ENCODE data around the gene GPR137C. TPM values are rescaled to one million over a fixed set of nuclear protein-coding genes. Genes with fewer than 3 reads are reported as not detected.

The GPR137C gene
- total and polyA plus RNA-seq, 2 of the 13 experiments (the other 11 are each of a cell fraction or from before 2014, with no cell fraction given): 0.34 to 0.51 TPM

DNA sequence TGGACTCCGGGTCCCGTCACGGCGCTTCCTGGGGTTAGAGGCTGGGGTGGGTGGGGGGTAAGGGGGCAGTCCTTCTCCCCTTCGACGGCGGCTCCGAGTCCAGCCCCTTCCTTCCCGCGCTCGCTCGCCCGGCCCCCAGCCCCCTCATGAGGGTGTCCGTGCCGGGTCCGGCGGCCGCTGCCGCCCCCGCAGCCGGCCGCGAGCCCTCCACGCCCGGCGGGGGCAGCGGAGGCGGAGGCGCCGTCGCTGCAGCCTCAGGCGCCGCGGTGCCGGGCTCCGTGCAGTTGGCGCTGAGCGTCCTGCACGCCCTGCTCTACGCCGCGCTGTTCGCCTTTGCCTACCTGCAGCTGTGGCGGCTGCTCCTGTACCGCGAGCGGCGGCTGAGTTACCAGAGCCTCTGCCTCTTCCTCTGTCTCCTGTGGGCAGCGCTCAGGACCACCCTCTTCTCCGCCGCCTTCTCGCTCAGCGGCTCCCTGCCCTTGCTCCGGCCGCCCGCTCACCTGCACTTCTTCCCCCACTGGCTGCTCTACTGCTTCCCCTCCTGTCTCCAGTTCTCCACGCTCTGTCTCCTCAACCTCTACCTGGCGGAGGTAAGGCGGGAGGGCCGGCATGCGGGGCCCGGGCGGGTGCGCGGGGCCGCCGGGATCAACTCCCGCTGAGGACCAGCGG lies 500 bp downstream of the GPR137C start:
- ATAC-seq (peak; percentile 34), FAIRE-seq (no peak), DNase-seq (ENCODE audit: low spot score) (no peak)
- H3K4me2 ChIP-seq (ENCODE audit: low read depth, low read length): peak overlapping the region; percentile 99
- H3K27me3 ChIP-seq (ENCODE audit: control insufficient read depth in 1 of 2, insufficient read depth in 2 of 2, low read length in 2 of 2): no peaks in the 10 kb centered on the region; a peak in 1 of 5 replicates
- BruUV-seq (replicated peaks): no TSS peak
- H4K20me1 ChIP-seq (ENCODE audit: insufficient read depth, low read length): no peaks in the 10 kb centered on the region
- WGBS (ENCODE audit: low lambda C conversion rate): 0% methylated on average over 24 of the region's 69 CpGs
- CTCF ChIA-PET (ENCODE audit: low intra/inter-chr PET ratio, low total read pairs): no interaction called here
- peak overlapping the region; percentile 76 to 92 (median 88) for H3K4me3 ChIP-seq (replicated peaks in 1 of 3; ENCODE audit: insufficient read depth in 1 of 3, low read depth in 2 of 3, low read length in 3 of 3)
- no peak overlapping the region for H2AFZ ChIP-seq (ENCODE audit: low read length)
- POLR2A ChIA-PET: interaction anchor here (1.0 to 1.5 kb wide), 7 partner anchors 10 to 238 kb away, joined by 3 to 6 read pairs (median 4); partner anchors contain the start of genes ERO1A, GNPNAT1 and STYX
- intact Hi-C loops (cut with micrococcal nuclease; ENCODE audit: unreplicated experiment): loop anchor here (5.0 kb wide), 3 partner anchors 96 to 246 kb away; partner anchors contain the start of gene PSMC6
- no peaks in the 10 kb centered on the region for H3K9me3 ChIP-seq (ENCODE audit: low read length)
- in situ Hi-C loops (cut with HindIII; ENCODE audit: extremely low pct_ligation_motif_present, low pct_unique_long_range_greater_than_20kb): no loop called here
- H3K9ac ChIP-seq (ENCODE audit: insufficient read depth, low read depth, low read length): peak overlapping the region; percentile 66
- H3K36me3 ChIP-seq (replicated peaks in 1 of 2; ENCODE audit: control insufficient read depth in 1 of 2, insufficient read depth in 2 of 2, low read length in 2 of 2): no peaks in the 10 kb centered on the region; a peak in 1 of 5 replicates
- H3K4me1 ChIP-seq (ENCODE audit: insufficient read depth, low read length): peaks cover 38% of the 10 kb centered on the region
- H3K27ac ChIP-seq (ENCODE audit: extremely low read length, insufficient read depth, low read length): peak overlapping the region; percentile 51
- peaks cover 8% of the 10 kb centered on the region for H3K79me2 ChIP-seq (ENCODE audit: insufficient read depth, low read length)
- TF ChIP-seq ZNF891 (CRISPR knock-in tag; IDR thresholded peaks at IDR 0.05): peak; percentile 70
- TF ChIP-seq, protein P1, sequence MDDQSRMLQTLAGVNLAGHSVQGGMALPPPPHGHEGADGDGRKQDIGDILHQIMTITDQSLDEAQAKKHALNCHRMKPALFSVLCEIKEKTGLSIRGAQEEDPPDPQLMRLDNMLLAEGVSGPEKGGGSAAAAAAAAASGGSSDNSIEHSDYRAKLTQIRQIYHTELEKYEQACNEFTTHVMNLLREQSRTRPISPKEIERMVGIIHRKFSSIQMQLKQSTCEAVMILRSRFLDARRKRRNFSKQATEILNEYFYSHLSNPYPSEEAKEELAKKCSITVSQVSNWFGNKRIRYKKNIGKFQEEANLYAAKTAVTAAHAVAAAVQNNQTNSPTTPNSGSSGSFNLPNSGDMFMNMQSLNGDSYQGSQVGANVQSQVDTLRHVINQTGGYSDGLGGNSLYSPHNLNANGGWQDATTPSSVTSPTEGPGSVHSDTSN (CRISPR knock-in tag; IDR thresholded peaks at IDR 0.05; ENCODE audit: borderline replicate concordance): 0 out of 2 replicates have a peak, but pooled peaks have one; percentile 4
- TF ChIP-seq ZNF563 (CRISPR knock-in tag; IDR thresholded peaks at IDR 0.05): peak; percentile 45; the same call in 1 of the 2 replicates
- TF ChIP-seq ZNF235 (CRISPR knock-in tag; IDR thresholded peaks at IDR 0.05; ENCODE audit: borderline replicate concordance): no peak
- TF ChIP-seq ZNF24 (IDR thresholded peaks at IDR 0.05): no peak
- TF ChIP-seq, protein P2, sequence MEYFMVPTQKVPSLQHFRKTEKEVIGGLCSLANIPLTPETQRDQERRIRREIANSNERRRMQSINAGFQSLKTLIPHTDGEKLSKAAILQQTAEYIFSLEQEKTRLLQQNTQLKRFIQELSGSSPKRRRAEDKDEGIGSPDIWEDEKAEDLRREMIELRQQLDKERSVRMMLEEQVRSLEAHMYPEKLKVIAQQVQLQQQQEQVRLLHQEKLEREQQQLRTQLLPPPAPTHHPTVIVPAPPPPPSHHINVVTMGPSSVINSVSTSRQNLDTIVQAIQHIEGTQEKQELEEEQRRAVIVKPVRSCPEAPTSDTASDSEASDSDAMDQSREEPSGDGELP (IDR thresholded peaks at IDR 0.05; ENCODE audit: borderline replicate concordance, low read depth): 0 out of 2 replicates have a peak, but pooled peaks have one; percentile 7
- TF ChIP-seq, protein P3, sequence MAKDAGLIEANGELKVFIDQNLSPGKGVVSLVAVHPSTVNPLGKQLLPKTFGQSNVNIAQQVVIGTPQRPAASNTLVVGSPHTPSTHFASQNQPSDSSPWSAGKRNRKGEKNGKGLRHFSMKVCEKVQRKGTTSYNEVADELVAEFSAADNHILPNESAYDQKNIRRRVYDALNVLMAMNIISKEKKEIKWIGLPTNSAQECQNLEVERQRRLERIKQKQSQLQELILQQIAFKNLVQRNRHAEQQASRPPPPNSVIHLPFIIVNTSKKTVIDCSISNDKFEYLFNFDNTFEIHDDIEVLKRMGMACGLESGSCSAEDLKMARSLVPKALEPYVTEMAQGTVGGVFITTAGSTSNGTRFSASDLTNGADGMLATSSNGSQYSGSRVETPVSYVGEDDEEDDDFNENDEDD (CRISPR knock-in tag; IDR thresholded peaks at IDR 0.05; ENCODE audit: borderline replicate concordance): 0 out of 2 replicates have a peak, but pooled peaks have one; percentile 21
- TF ChIP-seq ZNF777 (CRISPR knock-in tag; IDR thresholded peaks at IDR 0.05): peak; percentile 94
- no peak for TF ChIP-seq ZNF883 (CRISPR knock-in tag; IDR thresholded peaks at IDR 0.05; ENCODE audit: not compliant biosample characterization)
- TF ChIP-seq, protein P4, sequence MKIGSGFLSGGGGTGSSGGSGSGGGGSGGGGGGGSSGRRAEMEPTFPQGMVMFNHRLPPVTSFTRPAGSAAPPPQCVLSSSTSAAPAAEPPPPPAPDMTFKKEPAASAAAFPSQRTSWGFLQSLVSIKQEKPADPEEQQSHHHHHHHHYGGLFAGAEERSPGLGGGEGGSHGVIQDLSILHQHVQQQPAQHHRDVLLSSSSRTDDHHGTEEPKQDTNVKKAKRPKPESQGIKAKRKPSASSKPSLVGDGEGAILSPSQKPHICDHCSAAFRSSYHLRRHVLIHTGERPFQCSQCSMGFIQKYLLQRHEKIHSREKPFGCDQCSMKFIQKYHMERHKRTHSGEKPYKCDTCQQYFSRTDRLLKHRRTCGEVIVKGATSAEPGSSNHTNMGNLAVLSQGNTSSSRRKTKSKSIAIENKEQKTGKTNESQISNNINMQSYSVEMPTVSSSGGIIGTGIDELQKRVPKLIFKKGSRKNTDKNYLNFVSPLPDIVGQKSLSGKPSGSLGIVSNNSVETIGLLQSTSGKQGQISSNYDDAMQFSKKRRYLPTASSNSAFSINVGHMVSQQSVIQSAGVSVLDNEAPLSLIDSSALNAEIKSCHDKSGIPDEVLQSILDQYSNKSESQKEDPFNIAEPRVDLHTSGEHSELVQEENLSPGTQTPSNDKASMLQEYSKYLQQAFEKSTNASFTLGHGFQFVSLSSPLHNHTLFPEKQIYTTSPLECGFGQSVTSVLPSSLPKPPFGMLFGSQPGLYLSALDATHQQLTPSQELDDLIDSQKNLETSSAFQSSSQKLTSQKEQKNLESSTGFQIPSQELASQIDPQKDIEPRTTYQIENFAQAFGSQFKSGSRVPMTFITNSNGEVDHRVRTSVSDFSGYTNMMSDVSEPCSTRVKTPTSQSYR (CRISPR knock-in tag; IDR thresholded peaks at IDR 0.05; ENCODE audit: borderline replicate concordance): no peak
- TF ChIP-seq, protein P5, sequence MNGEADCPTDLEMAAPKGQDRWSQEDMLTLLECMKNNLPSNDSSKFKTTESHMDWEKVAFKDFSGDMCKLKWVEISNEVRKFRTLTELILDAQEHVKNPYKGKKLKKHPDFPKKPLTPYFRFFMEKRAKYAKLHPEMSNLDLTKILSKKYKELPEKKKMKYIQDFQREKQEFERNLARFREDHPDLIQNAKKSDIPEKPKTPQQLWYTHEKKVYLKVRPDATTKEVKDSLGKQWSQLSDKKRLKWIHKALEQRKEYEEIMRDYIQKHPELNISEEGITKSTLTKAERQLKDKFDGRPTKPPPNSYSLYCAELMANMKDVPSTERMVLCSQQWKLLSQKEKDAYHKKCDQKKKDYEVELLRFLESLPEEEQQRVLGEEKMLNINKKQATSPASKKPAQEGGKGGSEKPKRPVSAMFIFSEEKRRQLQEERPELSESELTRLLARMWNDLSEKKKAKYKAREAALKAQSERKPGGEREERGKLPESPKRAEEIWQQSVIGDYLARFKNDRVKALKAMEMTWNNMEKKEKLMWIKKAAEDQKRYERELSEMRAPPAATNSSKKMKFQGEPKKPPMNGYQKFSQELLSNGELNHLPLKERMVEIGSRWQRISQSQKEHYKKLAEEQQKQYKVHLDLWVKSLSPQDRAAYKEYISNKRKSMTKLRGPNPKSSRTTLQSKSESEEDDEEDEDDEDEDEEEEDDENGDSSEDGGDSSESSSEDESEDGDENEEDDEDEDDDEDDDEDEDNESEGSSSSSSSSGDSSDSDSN (CRISPR knock-in tag; IDR thresholded peaks at IDR 0.05): peak; percentile 47; the same call in 1 of the 2 replicates
- TF ChIP-seq YEATS4 (CRISPR knock-in tag; IDR thresholded peaks at IDR 0.05; ENCODE audit: borderline replicate concordance): 0 out of 2 replicates have a peak, but pooled peaks have one; percentile 25
- TF ChIP-seq MED13 (CRISPR knock-in tag; IDR thresholded peaks at IDR 0.05): 0 out of 2 replicates have a peak, but pooled peaks have one; percentile 31
- TF ChIP-seq HOXD1 (CRISPR knock-in tag; IDR thresholded peaks at IDR 0.05): 0 out of 2 replicates have a peak, but pooled peaks have one; percentile 16

Data from HepG2 (cell line).